Lower leg skin (tissue), 4 donors: ENCODE results near the gene SCYL2. TPM values are rescaled to one million over a fixed set of nuclear protein-coding genes. Genes with fewer than 3 reads are reported as not detected.

Source experiments
- DNase-seq, 2 donors: peaks; one replicate each; pipeline ENCODE4 v3.0.0-alpha.2; 2019; ENCODE audit warnings: low spot score in 2 of 2
- H3K4me3 ChIP-seq: fragments of 200-600 bp; sonication (generic); 2 replicates; pipeline ENCODE4 v1.5.1; 2017; ENCODE audit warnings: mild to moderate bottlenecking, low read depth; ENCODE audit not compliant: poor library complexity, severe bottlenecking
- POLR2A ChIP-seq, 2 donors: fragments of 450-650 bp; IDR thresholded peaks; one replicate each; pipeline ENCODE4 v1.6.1; 2016 to 2017; ENCODE audit warnings: antibody characterized with exemption in 2 of 2, mild to moderate bottlenecking in 1 of 2, moderate library complexity in 1 of 2
- whole genome bisulfite sequencing, 2 donors: methylation state at CpG; one replicate each; pipeline ENCODE4 v1.1.5; 2018; 5-methylcytosine and 5-hydroxymethylcytosine counted together
- intact Hi-C: fragments of 100-400 bp; cut with DNase I; formaldehyde crosslinking; loops from one replicate; pipeline ENCODE4 v1.15.0; 2023; ENCODE audit warnings: low total_unique reads
- total RNA-seq, 4 donors: library from RNA; depleted of rRNA; stranded (reverse); fragments of >200 nt; gene quantifications; one replicate each; pipeline ENCODE4 v1.1.0, GENCODE V29; 2016
- TF ChIP-seq, protein P1 (sequence below), 3 donors: fragments of 450-650 bp; IDR thresholded peaks; one replicate each; pipeline ENCODE4 v1.5.1; 2016; ENCODE audit warnings: antibody characterized with exemption in 3 of 3, mild to moderate bottlenecking in 3 of 3, moderate library complexity in 2 of 3

SCYL2 gene
- total RNA-seq, 4 donors from 2014 or later = 36.9 to 66.7 (median 39.6) TPM

- TF ChIP-seq, protein P1, sequence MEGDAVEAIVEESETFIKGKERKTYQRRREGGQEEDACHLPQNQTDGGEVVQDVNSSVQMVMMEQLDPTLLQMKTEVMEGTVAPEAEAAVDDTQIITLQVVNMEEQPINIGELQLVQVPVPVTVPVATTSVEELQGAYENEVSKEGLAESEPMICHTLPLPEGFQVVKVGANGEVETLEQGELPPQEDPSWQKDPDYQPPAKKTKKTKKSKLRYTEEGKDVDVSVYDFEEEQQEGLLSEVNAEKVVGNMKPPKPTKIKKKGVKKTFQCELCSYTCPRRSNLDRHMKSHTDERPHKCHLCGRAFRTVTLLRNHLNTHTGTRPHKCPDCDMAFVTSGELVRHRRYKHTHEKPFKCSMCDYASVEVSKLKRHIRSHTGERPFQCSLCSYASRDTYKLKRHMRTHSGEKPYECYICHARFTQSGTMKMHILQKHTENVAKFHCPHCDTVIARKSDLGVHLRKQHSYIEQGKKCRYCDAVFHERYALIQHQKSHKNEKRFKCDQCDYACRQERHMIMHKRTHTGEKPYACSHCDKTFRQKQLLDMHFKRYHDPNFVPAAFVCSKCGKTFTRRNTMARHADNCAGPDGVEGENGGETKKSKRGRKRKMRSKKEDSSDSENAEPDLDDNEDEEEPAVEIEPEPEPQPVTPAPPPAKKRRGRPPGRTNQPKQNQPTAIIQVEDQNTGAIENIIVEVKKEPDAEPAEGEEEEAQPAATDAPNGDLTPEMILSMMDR (IDR thresholded peaks at IDR 0.05) = no peak
- no peak for TF ChIP-seq POLR2A (IDR thresholded peaks at IDR 0.05)
- intact Hi-C loops = no loop called here
- DNase-seq = no peak
- H3K4me3 ChIP-seq = no peak overlapping the region
Observed at GRCh38 chr12:100326208-100326607, 59.2 kb downstream of the SCYL2 start.

GRCh38 chr12:100329800-100330199 is 62.8 kb downstream of the SCYL2 start:
- no peak for TF ChIP-seq POLR2A (IDR thresholded peaks at IDR 0.05)
- TF ChIP-seq, protein P1 (IDR thresholded peaks at IDR 0.05) = no peak
- WGBS, 2 donors = 78 to 95% methylated on average over 2 of the region's 2 CpGs
- H3K4me3 ChIP-seq = no peak overlapping the region
- intact Hi-C loops = no loop called here
- no peak for DNase-seq

GRCh38 chr12:100331871-100332270 is 64.9 kb downstream of the SCYL2 start:
- no peak for TF ChIP-seq POLR2A (IDR thresholded peaks at IDR 0.05)
- TF ChIP-seq, protein P1 (IDR thresholded peaks at IDR 0.05) = no peak
- whole genome bisulfite sequencing, 2 donors = 89 to 91% methylated on average over 1 of the region's 1 CpG
- no peak for DNase-seq
- no peak overlapping the region for H3K4me3 ChIP-seq
- intact Hi-C loops = no loop called here

DNA sequence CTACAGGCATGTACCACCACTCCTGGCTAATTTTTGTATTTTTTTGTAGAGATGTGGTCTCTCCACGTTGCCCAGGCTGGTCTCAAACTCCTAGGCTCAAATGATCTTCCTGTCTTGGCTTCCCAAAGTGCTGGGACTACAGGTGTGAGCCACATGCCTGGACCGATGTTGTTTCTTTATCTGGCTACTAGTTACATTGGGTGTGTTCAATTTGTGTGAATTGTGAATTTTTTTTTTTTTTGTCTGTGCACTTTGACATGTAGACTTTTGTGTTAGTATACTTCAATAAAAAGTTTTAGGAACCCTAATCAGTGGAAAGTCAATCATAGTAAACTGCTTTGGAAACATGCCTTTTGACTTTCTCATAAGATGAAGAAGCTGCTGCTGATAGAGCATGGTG is 65.9 kb downstream of the SCYL2 start:
- no peak overlapping the region for H3K4me3 ChIP-seq
- TF ChIP-seq, protein P1 (IDR thresholded peaks at IDR 0.05) = no peak
- no peak for TF ChIP-seq POLR2A (IDR thresholded peaks at IDR 0.05)
- intact Hi-C loops = no loop called here
- 85 to 90% methylated on average over 2 of the region's 2 CpGs for WGBS, 2 donors
- DNase-seq = no peak

- no peak for DNase-seq
- H3K4me3 ChIP-seq = no peak overlapping the region
- intact Hi-C loops = no loop called here
- TF ChIP-seq POLR2A (IDR thresholded peaks at IDR 0.05) = no peak
- TF ChIP-seq, protein P1 (IDR thresholded peaks at IDR 0.05) = no peak
- 89 to 90% methylated on average over 3 of the region's 3 CpGs for WGBS, 2 donors
Observed at GRCh38 chr12:100337299-100337698, 70.3 kb downstream of the SCYL2 start.

GRCh38 chr12:100337727-100338126 is 70.8 kb downstream of the SCYL2 start:
- TF ChIP-seq, protein P1 (IDR thresholded peaks at IDR 0.05) = no peak
- no peak for DNase-seq
- intact Hi-C loops = no loop called here
- H3K4me3 ChIP-seq = no peak overlapping the region
